GM19240 (cell line): Measurements from ENCODE around the gene PLEKHA3.

Source experiments
- DNase-seq: peaks from one replicate; pipeline ENCODE4 v3.0.0; 2011; ENCODE audit warnings: low spot score; ENCODE audit not compliant: insufficient read length

PLEKHA3 gene

GRCh38 chr2:178478439-178479274 is 1.6 kb upstream of the PLEKHA3 start, which contains the start of gene FKBP7:
Gene FKBP7 (minus strand): TSS chr2:178478600. CDS start chr2:178478499, 101 bp downstream.
- peak; percentile 41 for DNase-seq

DNA sequence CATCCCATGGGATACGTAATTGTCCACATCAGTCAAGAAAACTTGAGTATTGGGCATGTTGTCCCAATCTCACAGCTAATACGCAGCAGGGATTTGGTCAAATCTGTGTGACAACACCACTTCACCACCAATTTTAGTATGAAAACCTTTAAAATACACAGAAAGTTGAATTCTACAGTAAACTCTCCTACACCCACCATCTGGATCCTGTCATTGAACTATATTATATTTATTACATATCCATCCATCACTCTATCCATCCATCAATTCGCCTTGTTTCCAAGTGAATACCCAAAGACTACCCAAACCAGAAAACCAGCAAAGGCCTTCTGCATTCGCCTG is 1.0 kb upstream of the PLEKHA3 start:
- DNase-seq, result no peak

- no peak for DNase-seq
Observed at GRCh38 chr2:178479758-178480226, 465 bp upstream of the PLEKHA3 start.

- no peak for DNase-seq
Observed at GRCh38 chr2:178482437-178482836, 2.2 kb downstream of the PLEKHA3 start.

DNA sequence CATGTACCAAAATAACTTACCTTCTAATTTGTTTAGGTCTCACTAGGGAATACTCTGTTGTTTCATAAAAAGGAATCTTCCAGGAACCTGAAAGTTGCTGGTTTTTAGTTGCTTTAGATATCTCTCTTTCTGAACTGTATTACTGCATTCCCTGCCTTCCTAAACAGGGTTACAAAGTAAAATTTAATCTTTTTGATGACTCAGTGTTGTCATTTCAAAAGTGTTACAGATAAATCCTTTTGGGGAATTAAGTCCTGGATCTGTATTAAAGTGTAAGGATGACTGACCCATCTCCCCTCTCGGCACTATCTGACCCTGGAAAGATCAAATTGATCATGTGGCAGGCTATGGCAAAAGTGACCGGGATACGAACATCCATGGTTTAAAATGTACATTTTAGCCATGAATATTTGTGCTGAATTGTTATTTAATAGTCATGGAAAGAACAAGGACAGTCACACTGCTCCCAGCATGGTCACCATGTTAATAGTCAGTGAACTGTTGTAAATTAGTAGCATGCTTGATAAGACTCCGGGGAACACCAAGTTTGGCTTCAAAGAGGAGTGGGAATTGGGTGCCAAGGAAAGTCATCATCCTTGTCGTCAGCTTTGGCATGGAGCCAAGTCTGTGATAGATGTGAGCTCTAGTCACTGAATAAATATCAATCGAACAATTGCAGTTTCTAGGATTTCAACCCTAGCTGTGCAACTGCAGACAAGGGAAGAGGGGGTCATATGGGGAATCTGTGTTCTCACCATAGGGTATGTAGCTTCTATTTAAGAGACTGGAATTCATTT is 4.2 kb downstream of the PLEKHA3 start:
- DNase-seq, result no peak

GRCh38 chr2:178485356-178485755 is 5.1 kb downstream of the PLEKHA3 start:
- no peak for DNase-seq

GRCh38 chr2:178491612-178492011 is 11.4 kb downstream of the PLEKHA3 start:
- DNase-seq, result no peak

- DNase-seq, result no peak
Observed at GRCh38 chr2:178496049-178496448, 15.8 kb downstream of the PLEKHA3 start.

GRCh38 chr2:178498137-178498536 is 17.9 kb downstream of the PLEKHA3 start:
- DNase-seq, result no peak

GRCh38 chr2:178499640-178500039 is 19.4 kb downstream of the PLEKHA3 start:
- DNase-seq, result no peak

- no peak for DNase-seq
Observed at GRCh38 chr2:178502751-178503150, 22.5 kb downstream of the PLEKHA3 start.

- DNase-seq, result no peak
Observed at GRCh38 chr2:178506101-178506500, 25.8 kb downstream of the PLEKHA3 start.

- DNase-seq, result no peak
Observed at GRCh38 chr2:178506524-178506923, 26.3 kb downstream of the PLEKHA3 start.

- DNase-seq, result no peak
Observed at GRCh38 chr2:178506949-178507348, 26.7 kb downstream of the PLEKHA3 start.

DNA sequence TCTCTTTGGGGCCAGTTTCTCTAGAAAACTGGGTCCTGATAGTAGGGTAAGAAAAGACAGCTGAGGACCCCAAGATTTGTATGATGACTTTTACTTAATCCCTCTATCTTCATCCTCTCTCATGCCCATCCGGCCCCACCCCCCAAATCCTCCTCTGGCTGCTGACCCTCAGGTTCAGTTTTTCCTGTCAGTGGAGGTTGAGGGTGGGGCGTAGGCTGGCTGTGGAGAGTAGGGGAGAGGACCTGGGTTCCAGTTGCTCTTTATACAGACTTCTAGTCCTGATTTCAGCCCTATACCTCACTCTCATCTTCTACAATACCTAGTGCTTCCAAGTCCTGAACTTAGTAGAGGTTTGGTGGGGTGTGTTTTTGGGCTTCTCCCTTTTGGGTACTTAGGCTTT is 28.4 kb downstream of the PLEKHA3 start:
- DNase-seq, result no peak

DNA sequence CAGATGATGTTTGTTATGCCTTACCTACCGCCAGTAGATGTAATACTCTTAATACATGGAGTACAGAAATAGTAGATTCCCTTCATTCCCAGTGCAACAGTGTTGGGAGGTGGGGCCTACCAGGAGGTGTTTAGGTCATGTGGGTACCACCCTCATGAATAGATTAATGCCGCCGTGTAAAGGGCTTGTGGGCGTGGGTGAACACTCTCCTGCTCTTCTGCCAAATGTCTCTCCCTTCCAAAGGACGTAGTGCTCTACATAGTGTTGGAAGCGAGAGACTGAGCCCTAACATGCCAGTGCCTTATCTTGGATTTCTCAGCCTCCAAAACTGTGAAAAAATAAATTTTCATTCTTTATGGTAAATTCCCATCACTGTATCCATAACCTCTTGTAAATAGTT is 30.1 kb downstream of the PLEKHA3 start:
- DNase-seq, result no peak

GRCh38 chr2:178512484-178512883 is 32.2 kb downstream of the PLEKHA3 start:
- no peak for DNase-seq

GRCh38 chr2:178513876-178514275 is 33.6 kb downstream of the PLEKHA3 start:
- DNase-seq, result no peak

DNA sequence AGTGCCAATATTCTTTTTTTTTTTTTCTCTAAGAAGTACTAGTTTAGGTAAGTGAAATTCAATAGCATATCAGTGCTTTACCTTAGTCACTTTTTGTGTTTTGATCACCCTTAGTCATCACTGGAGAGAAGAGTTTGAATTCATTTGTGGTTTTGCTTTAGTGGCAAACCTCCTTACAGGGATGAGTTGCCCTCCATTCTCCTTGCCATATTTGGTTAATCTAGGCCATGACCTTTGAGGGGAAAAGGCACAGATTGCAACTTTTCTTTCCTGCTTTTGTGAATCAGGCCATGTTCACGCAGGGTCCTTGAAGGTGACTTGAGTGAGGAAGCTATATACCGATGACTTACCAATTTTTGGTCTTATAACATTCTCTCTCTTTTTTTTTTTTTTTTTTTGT is 34.4 kb downstream of the PLEKHA3 start:
- DNase-seq, result no peak

DNA sequence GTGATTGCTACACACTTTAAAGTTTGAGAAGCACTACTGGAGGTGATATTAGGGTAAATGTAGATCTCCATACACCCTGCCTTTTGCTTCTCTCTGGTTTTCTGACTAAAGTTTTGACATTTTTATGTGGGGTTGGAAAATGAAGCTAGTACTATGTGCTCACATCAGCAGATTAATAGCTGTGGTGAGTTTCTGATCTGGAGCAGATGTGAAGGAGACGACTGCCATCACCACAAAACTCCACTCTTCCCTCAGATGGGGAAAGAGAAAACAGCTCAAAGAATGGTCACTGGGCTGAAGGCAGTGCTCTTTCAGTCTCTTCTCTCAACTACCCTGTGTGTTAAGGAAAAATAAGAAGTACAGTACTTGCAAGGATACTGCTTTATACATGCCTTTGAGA is 37.2 kb downstream of the PLEKHA3 start:
- no peak for DNase-seq

DNA sequence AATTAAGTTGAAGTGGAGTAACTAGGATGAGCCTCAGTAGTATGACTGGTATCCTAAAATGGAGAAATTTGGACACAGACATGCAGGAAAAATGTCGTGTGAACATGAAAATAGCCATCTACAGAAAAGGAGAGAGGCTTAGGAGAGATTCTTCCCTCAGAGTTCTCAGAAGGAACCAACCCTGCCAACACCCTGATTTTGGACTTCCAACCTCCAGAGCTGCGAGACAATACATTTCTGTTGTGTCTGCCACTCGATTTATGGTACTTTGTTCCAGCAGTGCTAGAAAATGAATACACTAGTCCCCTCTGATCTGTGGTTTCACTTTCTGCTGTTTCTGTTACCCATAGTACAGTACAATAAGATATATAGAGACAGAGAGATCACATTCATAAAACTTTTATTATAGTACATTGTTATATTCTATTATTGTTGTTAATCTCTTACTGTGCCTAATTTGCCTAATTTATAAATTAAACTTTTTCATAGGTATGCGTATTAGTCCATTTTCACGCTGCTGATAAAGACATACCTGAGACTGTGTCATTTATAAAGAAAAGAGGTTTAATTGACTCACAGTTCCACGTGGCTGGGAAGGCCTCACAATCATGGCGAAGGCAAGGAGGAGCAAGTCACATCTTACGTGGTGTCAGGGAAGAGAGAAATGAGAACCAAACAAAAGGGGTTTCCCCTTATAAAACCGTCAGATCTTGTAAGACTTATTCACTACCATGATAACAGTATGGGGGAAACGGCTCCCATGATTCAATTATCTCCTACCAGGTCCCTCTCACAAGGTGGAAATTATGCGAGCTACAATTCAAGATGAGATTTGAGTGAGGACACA is 41.3 kb downstream of the PLEKHA3 start:
- DNase-seq, result no peak
